GM23338 (cell line): ENCODE measurements around the gene PLCD3. TPM values are rescaled to one million over a fixed set of nuclear protein-coding genes. Genes with fewer than 3 reads are reported as not detected.

ENCODE experiments used
- ATAC-seq: fragments of 200-7000 bp; cut with Tn5 transposase; 3 replicates; pipeline ENCODE4 v1.9.1; 2020
- DNase-seq: peaks from one replicate; pipeline ENCODE4 v3.0.0-alpha.2; 2015; ENCODE audit warnings: low spot score
- H2AFZ ChIP-seq: fragments of 200-600 bp; sonication (generic); 2 replicates; pipeline ENCODE4 v1.8.0; 2016; ENCODE audit warnings: antibody characterized with exemption, mild to moderate bottlenecking, moderate library complexity
- H3F3A ChIP-seq: fragments of 200-600 bp; sonication (generic); replicated peaks from 2 replicates; pipeline ENCODE4 v1.8.0; 2017; ENCODE audit warnings: antibody characterized with exemption, mixed run types, low read depth
- H3K27ac ChIP-seq: fragments of 200-600 bp; sonication (generic); 2 replicates; pipeline ENCODE4 v1.6.1; 2016; ENCODE audit warnings: low read depth
- H3K27me3 ChIP-seq: fragments of 200-600 bp; sonication (generic); 2 replicates; pipeline ENCODE4 v1.8.0; 2016; ENCODE audit warnings: mild to moderate bottlenecking, mixed run types, moderate library complexity; ENCODE audit not compliant: insufficient read depth
- H3K36me3 ChIP-seq: fragments of 200-600 bp; sonication (generic); 2 replicates; pipeline ENCODE4 v1.8.0; 2016; ENCODE audit warnings: mild to moderate bottlenecking; ENCODE audit not compliant: insufficient read depth
- H3K4me1 ChIP-seq: fragments of 200-600 bp; sonication (generic); 2 replicates; pipeline ENCODE4 v1.8.0; 2016; ENCODE audit warnings: mild to moderate bottlenecking, moderate library complexity; ENCODE audit not compliant: insufficient read depth
- H3K4me2 ChIP-seq: fragments of 200-600 bp; sonication (generic); 2 replicates; pipeline ENCODE4 v1.7.1; 2017; ENCODE audit warnings: mixed run types
- H3K4me3 ChIP-seq: fragments of 200-600 bp; sonication (generic); 2 replicates; pipeline ENCODE4 v1.6.1; 2016; ENCODE audit warnings: mixed run types
- H3K79me2 ChIP-seq: fragments of 200-600 bp; sonication (generic); replicated peaks from 2 replicates; pipeline ENCODE4 v1.8.0; 2017; ENCODE audit warnings: mild to moderate bottlenecking; ENCODE audit not compliant: insufficient read depth
- H3K9me2 ChIP-seq: fragments of 200-600 bp; sonication (generic); 2 replicates; pipeline ENCODE4 v1.8.0; 2017; ENCODE audit not compliant: insufficient read depth
- H4K20me1 ChIP-seq: fragments of 200-600 bp; sonication (generic); replicated peaks from 2 replicates; pipeline ENCODE4 v1.8.0; 2017; ENCODE audit warnings: mild to moderate bottlenecking; ENCODE audit not compliant: insufficient read depth
- H3K27ac Mint-ChIP-seq: 2 replicates; pipeline ENCODE4 v1.8.0; 2020; ENCODE audit warnings: inconsistent platforms, mild to moderate bottlenecking, moderate library complexity, mixed read lengths
- H3K27me3 Mint-ChIP-seq: 3 replicates; pipeline ENCODE4 v1.8.0; 2022; ENCODE audit warnings: low read depth, mild to moderate bottlenecking, moderate library complexity, mixed read lengths, inconsistent platforms; ENCODE audit not compliant: insufficient read depth, poor library complexity
- H3K36me3 Mint-ChIP-seq: 3 replicates; pipeline ENCODE4 v1.8.0; 2021; ENCODE audit warnings: low read depth, mild to moderate bottlenecking, inconsistent platforms, moderate library complexity, mixed read lengths
- H3K4me1 Mint-ChIP-seq: 3 replicates; pipeline ENCODE4 v1.8.0; 2020; ENCODE audit warnings: mild to moderate bottlenecking, inconsistent platforms, mixed read lengths
- H3K4me3 Mint-ChIP-seq: 3 replicates; pipeline ENCODE4 v1.8.0; 2021; ENCODE audit warnings: moderate library complexity, mild to moderate bottlenecking, inconsistent platforms, mixed read lengths
- H3K9me3 Mint-ChIP-seq: 3 replicates; pipeline ENCODE4 v1.8.0; 2020; ENCODE audit warnings: moderate library complexity, mild to moderate bottlenecking, inconsistent platforms, mixed read lengths
- CREB1 ChIP-seq: fragments of 250-450 bp; sonication (Bioruptor Pico); IDR thresholded peaks from 2 replicates; pipeline ENCODE4 v1.5.0; 2020; ENCODE audit warnings: low read depth, mild to moderate bottlenecking, moderate library complexity
- CTCF ChIP-seq, 2 experiments: fragments of 200-600 bp in 1 of 2; sonication (generic) in 1 of 2; conservative IDR thresholded peaks; 2 replicates each; pipeline versions ENCODE4 v1.5.1 to v1.6.1; 2016 to 2017; ENCODE audit warnings: antibody characterized with exemption in 2 of 2, low read depth in 2 of 2, mild to moderate bottlenecking in 2 of 2, moderate library complexity in 1 of 2
- ETS1 ChIP-seq: IDR thresholded peaks from 2 replicates; pipeline ENCODE4 v1.6.1; 2016; ENCODE audit warnings: antibody characterized with exemption
- EZH2 ChIP-seq: fragments of 200-600 bp; sonication (generic); IDR thresholded peaks from one replicate; pipeline ENCODE4 v1.8.0; 2017; ENCODE audit warnings: antibody characterized with exemption, mild to moderate bottlenecking, low read depth; ENCODE audit not compliant: unreplicated experiment
- EZH2phosphoT487 ChIP-seq: fragments of 200-600 bp; sonication (generic); IDR thresholded peaks from one replicate; pipeline ENCODE4 v1.8.1; 2018; ENCODE audit warnings: antibody characterized with exemption; ENCODE audit not compliant: unreplicated experiment
- JUNB ChIP-seq: IDR thresholded peaks from one replicate; pipeline ENCODE4 v1.6.1; 2016; ENCODE audit warnings: antibody characterized with exemption; ENCODE audit not compliant: unreplicated experiment
- NANOG ChIP-seq: IDR thresholded peaks from 2 replicates; pipeline ENCODE4 v1.6.1; 2016; ENCODE audit warnings: antibody characterized with exemption, borderline replicate concordance
- POLR2AphosphoS5 ChIP-seq: IDR thresholded peaks from 2 replicates; pipeline ENCODE4 v1.6.1; 2016; ENCODE audit warnings: antibody characterized with exemption, low read depth
- REST ChIP-seq: IDR thresholded peaks from one replicate; pipeline ENCODE4 v1.6.1; 2018; ENCODE audit warnings: antibody characterized with exemption; ENCODE audit not compliant: unreplicated experiment
- STAT1 ChIP-seq: IDR thresholded peaks from one replicate; pipeline ENCODE4 v1.6.1; 2016; ENCODE audit warnings: antibody characterized with exemption; ENCODE audit not compliant: unreplicated experiment
- ZNF114 ChIP-seq: fragments of 250-450 bp; sonication (Bioruptor Pico); IDR thresholded peaks from 2 replicates; pipeline ENCODE4 v1.5.0; 2020; ENCODE audit warnings: mild to moderate bottlenecking, moderate library complexity
- ZNF331 ChIP-seq: fragments of 250-450 bp; sonication (Bioruptor Pico); IDR thresholded peaks from 2 replicates; pipeline ENCODE4 v1.5.0; 2020; ENCODE audit warnings: low read depth, mild to moderate bottlenecking, moderate library complexity
- ZNF462 ChIP-seq: fragments of 250-450 bp; sonication (Bioruptor Pico); IDR thresholded peaks from 2 replicates; pipeline ENCODE4 v1.5.0; 2020; ENCODE audit warnings: mild to moderate bottlenecking, moderate library complexity
- polyA plus RNA-seq: library from polyadenylated mRNA; unstranded; fragments of >200 nt; fragmentation: Nextera tagmentation; extraction: Ambion mirVana; gene quantifications from 2 replicates; pipeline ENCODE4 v1.2.1, GENCODE V29; 2016
- total RNA-seq: library from RNA; depleted of rRNA; stranded (reverse); fragments of >200 nt; shearing (Covaris generic); gene quantifications from 2 replicates; pipeline ENCODE4 v1.2.3, GENCODE V29; 2014

Gene PLCD3
- total and polyA plus RNA-seq, 2 experiments from 2014 or later, result 3.0 to 32.1 TPM

- Histone ChIP-seq H3F3A (peaks cover 4% of the 10 kb centered on the region; the same call in 1 of the 2 replicates), H3K79me2 (peaks cover 8% of the 10 kb centered on the region), H2AFZ (no peak overlapping the region), H3K4me2 (no peak overlapping the region), H3K9me2 (no peaks in the 10 kb centered on the region), H3K4me3 (no peak overlapping the region), H3K27me3 (no peaks in the 10 kb centered on the region), H4K20me1 (no peaks in the 10 kb centered on the region), H3K27ac (no peak overlapping the region), H3K36me3 (no peaks in the 10 kb centered on the region), H3K4me1 (peaks cover 4% of the 10 kb centered on the region)
- Mint-ChIP-seq H3K27me3 (peaks cover 12% of the 10 kb centered on the region), H3K4me1 (peaks cover 12% of the 10 kb centered on the region), H3K27ac (no peak overlapping the region), H3K9me3 (no peaks in the 10 kb centered on the region), H3K36me3 (peaks cover 20% of the 10 kb centered on the region), H3K4me3 (no peak overlapping the region)
- ATAC-seq (no peak), DNase-seq (no peak)
- no peak for TF ChIP-seq ZNF331
- no peak for TF ChIP-seq POLR2AphosphoS5
- TF ChIP-seq EZH2phosphoT487, result no peak
- TF ChIP-seq EZH2, result no peak
- TF ChIP-seq ETS1, result no peak
- TF ChIP-seq NANOG, result no peak
- TF ChIP-seq STAT1, result no peak
- TF ChIP-seq ZNF114 (CRISPR knock-in tag), result no peak
- no peak for TF ChIP-seq REST
- no peak for TF ChIP-seq ZNF462 (CRISPR knock-in tag)
- no peak for TF ChIP-seq CTCF (conservative IDR thresholded peaks at IDR 0.05; ENCODE audit: low read depth in 2 of 2)
- TF ChIP-seq CREB1, result no peak
- no peak for TF ChIP-seq JUNB
Measured at GRCh38 chr17:45164734-45165269, 32.5 kb upstream of the PLCD3 start.
